ENCODE results near the gene EHF. TPM values are rescaled to one million over a fixed set of nuclear protein-coding genes. Genes with fewer than 3 reads are reported as not detected.

Gene EHF
- total and polyA plus RNA-seq, 9 of the 15 experiments (the other 6 are each of a cell fraction or from before 2014, with no cell fraction given) = 0.04 to 0.54 (median 0.37) TPM

GRCh38 chr11:34653851-34654482 lies 33.1 kb downstream of the EHF start:
- 54% methylated on average over 12 of the region's 12 CpGs for WGBS (ENCODE audit: insufficient coverage, low coverage, missing lambda C conversion rate)
- no peaks in the 10 kb centered on the region for H3K79me2 ChIP-seq (ENCODE audit: control insufficient read depth, insufficient read depth, low read length)
- in situ Hi-C loops (cut with MboI) (loop anchor here (5.0 kb wide), 1 partner anchor 42 kb away; no protein-coding TSS in a partner anchor), intact Hi-C loops (cut with micrococcal nuclease) (loop anchor here (1.0 to 5.0 kb wide), 3 partner anchors 37 to 68 kb away; no protein-coding TSS in a partner anchor)
- DNase-seq (ENCODE audit: extremely low read depth in 1 of 4, low spot score in 3 of 4) (peak in 2 of 4 experiments; percentile 24 to 66), ATAC-seq (peak; percentile 74), FAIRE-seq (peak; percentile 86)
- no peaks in the 10 kb centered on the region for H4K20me1 ChIP-seq (replicated peaks; ENCODE audit: control insufficient read depth, insufficient read depth, low read length)
- H3K4me3 ChIP-seq = no peak overlapping the region
- H3K9me3 ChIP-seq (replicated peaks; ENCODE audit: control insufficient read depth, insufficient read depth, low read depth, low read length) = no peaks in the 10 kb centered on the region
- no peak overlapping the region for H3K27ac ChIP-seq (ENCODE audit: extremely low read depth, low read depth, low read length)
- no peak overlapping the region for H3K9ac ChIP-seq (ENCODE audit: insufficient read depth in 1 of 2, low read depth in 2 of 2, low read length in 2 of 2)
- POLR2A ChIA-PET = interaction anchor here (1.4 to 3.0 kb wide), 2 partner anchors 12 to 15 kb away, joined by 4 to 17 read pairs; no protein-coding TSS in a partner anchor
- peaks cover 0 to 45% of the 10 kb centered on the region in 2 experiments; a peak in 3 of 5 replicates for H3K4me1 ChIP-seq (replicated peaks in 1 of 2; ENCODE audit: control insufficient read depth in 2 of 2, insufficient read depth in 2 of 2, low read length in 2 of 2)
- H3K9me1 ChIP-seq (ENCODE audit: control insufficient read depth, insufficient read depth, low read length) = no peaks in the 10 kb centered on the region
- no TSS peak for BruUV-seq (replicated peaks)
- no peaks in the 10 kb centered on the region for H3K27me3 ChIP-seq (ENCODE audit: control insufficient read depth in 2 of 2, insufficient read depth in 2 of 2, low read length in 2 of 2)
- H3K4me2 ChIP-seq (ENCODE audit: insufficient read depth, low read length) = no peak overlapping the region
- H3K36me3 ChIP-seq (ENCODE audit: control insufficient read depth, insufficient read depth, low read length) = no peaks in the 10 kb centered on the region
- no peak overlapping the region for H2AFZ ChIP-seq (ENCODE audit: low read depth, low read length)
- CTCF ChIA-PET (ENCODE audit: low intra/inter-chr PET ratio) = interaction anchor here (0.5 kb wide), 1 partner anchor 64 kb away, joined by 3 read pairs; no protein-coding TSS in a partner anchor
- TF ChIP-seq FOS (IDR thresholded peaks at IDR 0.05; ENCODE audit: extremely low read depth, insufficient read length) (peak; percentile 6), ARID2 (IDR thresholded peaks at IDR 0.05) (no peak), POLR2AphosphoS2 (IDR thresholded peaks at IDR 0.05; ENCODE audit: low read length) (no peak), OTX1 (CRISPR knock-in tag; IDR thresholded peaks at IDR 0.05) (no peak), ZNF592 (IDR thresholded peaks at IDR 0.05) (peak; percentile 65; the same call in 1 of the 2 replicates), SIRT6 (IDR thresholded peaks at IDR 0.05; ENCODE audit: low read depth, low read length) (no peak), TBL1XR1 (IDR thresholded peaks at IDR 0.05; ENCODE audit: low read length in 2 of 2) (no peak), MXI1 (IDR thresholded peaks at IDR 0.05; ENCODE audit: low read depth, low read length) (no peak), LEF1 (IDR thresholded peaks at IDR 0.05) (no peak), CREB5 (CRISPR knock-in tag; IDR thresholded peaks at IDR 0.05) (no peak), ZNF609 (CRISPR knock-in tag; IDR thresholded peaks at IDR 0.05; ENCODE audit: borderline replicate concordance) (no peak)

Data from K562 (cell line).